Activated gamma-delta T cell (primary cell): Measurements from ENCODE around the gene RPH3AL.

ENCODE experiments used
- DNase-seq: peaks from one replicate; lab custom pipeline; 2025; lab: John Stamatoyannopoulos, UW

The RPH3AL gene

GRCh38 chr17:353213-353837 lies 718 bp upstream of the RPH3AL start:
- DNase-seq: no peak

DNA sequence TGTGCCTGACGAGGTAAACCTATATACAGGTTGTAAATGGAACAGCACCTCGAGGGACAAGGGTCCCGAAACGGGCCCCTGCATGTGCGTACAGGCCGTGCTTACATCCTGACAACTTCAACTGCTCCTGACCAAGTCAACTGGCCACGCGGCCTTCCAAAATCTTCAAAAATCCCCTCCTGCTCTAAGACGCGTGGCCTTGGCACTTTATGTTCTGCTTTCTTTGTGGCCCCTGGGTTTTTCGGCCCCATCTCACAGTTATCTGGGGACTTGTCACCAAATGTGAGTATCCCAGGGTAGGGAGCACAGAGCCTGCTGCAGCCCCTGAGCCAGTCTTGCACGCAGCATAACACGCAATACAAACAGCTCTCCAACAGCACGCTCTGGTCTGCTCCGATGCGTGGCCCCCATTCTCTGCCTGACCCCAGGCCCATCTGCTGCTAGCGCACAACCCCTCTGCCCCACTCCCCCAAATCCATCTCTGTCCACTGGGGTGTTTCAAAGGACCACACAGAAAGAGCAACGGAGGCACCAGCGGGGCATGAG lies 659 bp downstream of the RPH3AL start:
- DNase-seq: no peak

DNA sequence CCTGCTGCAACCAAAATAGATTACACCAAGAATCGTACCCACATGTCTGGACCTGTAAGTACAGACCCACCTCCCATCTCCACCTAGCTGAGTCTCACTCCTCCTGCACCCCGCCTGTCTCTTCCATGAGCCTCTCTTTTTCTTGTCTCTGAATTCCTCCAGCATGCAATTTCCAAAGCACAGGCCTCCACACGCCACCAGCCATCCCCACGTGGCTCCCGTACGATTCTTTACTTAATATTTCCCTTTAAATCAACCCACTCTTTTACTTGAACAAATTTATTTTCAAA lies 1.2 kb downstream of the RPH3AL start:
- DNase-seq: no peak

- no peak for DNase-seq
These were observed 1.7 kb downstream of the RPH3AL start for GRCh38 chr17:350706-351448.

- no peak for DNase-seq
These were observed 2.9 kb downstream of the RPH3AL start for GRCh38 chr17:349666-350065.

DNA sequence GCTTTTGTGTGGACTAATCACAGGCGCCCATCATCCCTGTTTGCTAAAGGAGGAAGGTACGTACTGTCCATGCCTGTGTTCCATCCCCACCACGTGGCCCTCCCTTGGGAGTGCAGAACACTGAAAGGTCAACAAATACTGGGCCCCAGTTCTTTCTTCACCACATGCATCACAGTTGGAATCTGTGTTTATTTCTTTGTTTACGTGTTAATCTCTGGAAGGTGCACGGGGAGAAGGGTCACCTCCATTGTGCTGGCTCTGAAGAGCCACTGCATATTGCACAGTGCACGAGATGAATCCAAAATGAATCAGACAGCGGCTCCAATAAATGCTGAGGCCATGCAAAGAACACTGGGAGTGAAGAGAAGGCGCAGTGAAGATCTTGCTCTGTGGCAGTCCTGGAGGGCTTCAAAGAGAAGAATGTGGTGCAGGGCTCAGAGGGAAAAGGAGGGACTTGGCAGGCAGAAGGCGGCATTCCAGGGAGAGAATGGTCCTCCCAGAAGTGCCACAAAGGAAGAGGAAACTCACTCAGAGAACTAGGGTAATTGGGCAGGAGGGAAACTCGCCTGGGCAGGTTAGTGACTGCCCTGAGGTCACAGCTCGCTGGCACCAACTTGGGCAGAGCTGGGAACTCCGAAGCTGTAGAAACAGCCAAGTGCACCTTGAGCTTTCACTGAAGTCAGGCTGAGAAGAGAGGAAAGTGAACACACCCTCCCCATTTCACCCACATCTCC lies 3.7 kb downstream of the RPH3AL start:
- no peak for DNase-seq

DNA sequence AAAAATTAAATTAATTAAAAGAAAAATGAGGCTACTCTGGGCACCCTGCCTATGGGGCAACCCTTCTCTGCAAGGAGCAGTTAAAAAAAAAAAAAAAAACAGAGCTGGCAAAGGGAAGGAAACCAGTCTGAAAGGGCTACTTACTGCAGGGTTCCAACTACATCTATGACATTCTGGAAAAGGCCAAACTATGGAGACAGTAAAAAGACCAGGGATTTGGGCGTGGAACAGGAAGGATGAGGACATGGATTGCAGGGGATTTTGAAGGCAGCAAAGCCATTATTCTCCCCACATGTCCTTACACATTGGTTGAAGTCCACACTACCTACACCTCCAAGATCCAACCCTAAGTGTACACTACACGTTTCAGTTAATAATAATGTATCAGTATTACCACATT lies 4.6 kb downstream of the RPH3AL start:
- no peak for DNase-seq

GRCh38 chr17:347309-347899 lies 5.2 kb downstream of the RPH3AL start:
- no peak for DNase-seq

- no peak for DNase-seq
These were observed 6.4 kb downstream of the RPH3AL start for GRCh38 chr17:345992-346785.

DNA sequence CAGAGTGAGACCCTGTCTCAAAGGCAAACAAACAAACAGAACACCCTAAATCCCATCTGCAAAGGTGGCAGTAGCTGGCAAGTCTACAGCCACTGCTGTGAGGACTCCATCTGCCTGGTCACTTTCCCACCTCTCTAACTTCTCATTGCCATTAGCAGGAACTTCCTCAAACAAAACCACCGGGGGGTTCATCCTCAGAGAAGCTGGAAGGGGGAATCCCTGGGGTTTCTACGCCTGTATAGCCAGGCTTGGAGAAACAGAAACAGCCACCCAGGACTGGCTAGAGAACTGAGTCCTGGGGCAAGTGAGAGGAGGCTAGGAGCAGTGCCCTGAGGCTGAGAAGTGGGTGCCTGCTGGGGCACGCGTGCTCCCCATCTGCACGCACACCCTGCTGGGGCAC lies 7.3 kb downstream of the RPH3AL start:
- no peak for DNase-seq

DNA sequence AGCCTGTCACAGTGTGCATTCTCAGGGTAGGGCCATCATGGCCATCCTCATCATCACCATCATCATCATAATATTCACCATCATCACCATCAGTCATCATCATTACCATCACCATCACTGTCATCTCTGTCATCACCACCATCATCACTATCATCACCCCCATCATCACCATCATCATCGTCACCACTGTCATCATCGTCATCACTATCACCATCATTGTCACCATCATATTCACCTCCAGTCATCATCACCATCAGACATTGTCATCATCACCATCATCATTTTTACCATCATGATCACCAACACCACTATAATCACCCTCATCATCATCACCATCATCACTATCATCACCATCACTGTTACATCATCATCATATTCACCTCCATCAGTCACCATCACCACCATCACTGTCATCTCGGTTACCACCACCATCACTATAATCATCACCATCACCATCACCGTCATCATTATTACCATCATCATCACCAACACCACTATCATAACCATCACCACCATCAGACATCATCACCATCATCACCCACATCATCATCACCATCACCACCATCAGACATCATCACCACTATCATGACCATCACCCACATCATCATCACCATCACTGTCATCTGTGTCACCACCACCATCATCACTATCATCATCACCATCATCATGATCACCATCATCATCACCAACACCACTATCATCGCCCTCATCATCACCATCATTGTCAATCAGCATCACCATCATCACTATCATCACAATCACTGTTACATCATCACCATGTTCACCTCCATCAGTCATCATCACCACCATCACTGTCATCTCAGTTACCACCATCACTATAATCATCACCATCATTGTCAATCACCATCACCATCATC lies 8.5 kb downstream of the RPH3AL start:
- no peak for DNase-seq

DNA sequence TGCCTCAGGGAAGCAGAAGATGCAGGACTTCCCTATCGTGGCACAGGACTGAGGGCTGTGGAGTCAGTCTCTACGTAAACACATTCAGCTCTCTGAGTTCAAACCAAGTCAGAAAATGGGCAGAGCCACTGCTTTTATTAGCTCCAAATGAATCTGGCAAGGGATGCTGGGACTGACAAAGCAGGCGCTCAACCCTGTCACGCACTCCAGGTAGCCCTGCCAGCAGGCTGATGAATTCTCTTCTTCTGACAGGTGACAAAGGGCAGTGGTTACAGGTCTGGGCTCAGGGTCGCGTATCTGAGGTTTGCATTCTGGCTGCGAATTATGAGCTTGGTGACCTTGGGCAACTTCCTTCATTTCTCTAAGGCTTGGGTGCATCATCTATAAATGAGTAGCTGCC lies 9.4 kb downstream of the RPH3AL start:
- no peak for DNase-seq

DNA sequence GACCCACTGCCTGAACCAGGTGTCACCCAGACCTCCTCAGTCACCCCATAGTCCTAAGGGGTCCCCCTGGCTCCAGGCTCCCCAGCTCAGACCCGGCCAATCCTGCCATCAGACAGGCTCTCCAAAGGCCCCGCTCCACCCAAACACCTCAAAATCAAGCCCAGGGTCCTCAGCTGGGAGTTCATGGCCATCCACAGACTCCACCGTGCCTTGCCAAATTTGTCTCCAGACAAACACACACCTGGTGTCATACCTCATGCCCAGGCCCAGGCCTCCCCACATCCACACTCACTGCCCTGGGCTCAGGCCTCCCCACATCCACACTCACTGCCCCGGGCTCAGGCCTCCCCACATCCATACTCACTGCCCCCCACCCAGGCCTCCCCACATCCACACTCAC lies 12.5 kb downstream of the RPH3AL start:
- no peak for DNase-seq

GRCh38 chr17:339193-340061 lies 13.2 kb downstream of the RPH3AL start:
- DNase-seq: no peak

GRCh38 chr17:338442-339192 lies 14.0 kb downstream of the RPH3AL start:
- no peak for DNase-seq

- DNase-seq: no peak
These were observed 14.7 kb downstream of the RPH3AL start for GRCh38 chr17:337866-338265.

DNA sequence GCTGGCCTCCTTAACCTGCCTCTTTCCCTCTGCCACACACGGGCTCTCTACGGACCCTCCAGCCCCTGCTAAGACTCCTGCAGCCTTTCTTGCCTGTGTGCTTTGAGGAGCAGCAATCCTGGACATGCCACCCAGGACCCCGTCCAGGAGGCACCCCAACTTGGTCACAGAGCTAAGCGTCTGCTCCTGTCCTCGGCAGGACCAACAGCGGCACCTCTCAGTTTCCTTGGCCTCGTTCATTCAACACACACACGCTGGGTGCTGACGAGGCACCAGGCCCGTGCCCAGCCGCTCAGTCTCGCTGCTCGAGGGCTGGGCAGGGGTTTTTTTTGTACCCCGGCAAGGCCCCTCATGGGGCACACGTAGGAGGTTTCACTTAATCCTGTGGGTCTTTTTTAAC lies 15.2 kb downstream of the RPH3AL start:
- DNase-seq: no peak

- no peak for DNase-seq
These were observed 15.6 kb downstream of the RPH3AL start for GRCh38 chr17:337022-337420.
